BJ (cell line): ENCODE data around the gene OXTR. TPM values are rescaled to one million over a fixed set of nuclear protein-coding genes. Genes with fewer than 3 reads are reported as not detected.
A peak's percentile ranks its signal among the peaks of the same experiment; 100 is the strongest.

Source experiments
- CTCF ChIA-PET: fragments of 350-600 bp; formaldehyde crosslinking; extraction: SDS; loops from one replicate; lab custom pipeline; 2021; ENCODE audit warnings: antibody characterized with exemption, inconsistent platforms; lab: Yijun Ruan, JAX
- POLR2A ChIA-PET: fragments of 300-600 bp; sonication (Branson Sonifier 250); formaldehyde crosslinking; extraction: SDS; loops from one replicate; lab custom pipeline; 2021; ENCODE audit warnings: antibody characterized with exemption; lab: Charles Lee
- DNase-seq: peaks from one replicate; pipeline ENCODE4 v3.0.0-alpha.2; 2011; ENCODE audit warnings: low read depth
- H3K27me3 ChIP-seq: 2 replicates; pipeline ENCODE4 v1.6.0; 2011; ENCODE audit warnings: low read length; ENCODE audit not compliant: control insufficient read depth, insufficient read depth
- H3K36me3 ChIP-seq: 2 replicates; pipeline ENCODE4 v1.5.1; 2011; ENCODE audit warnings: low read length; ENCODE audit not compliant: control insufficient read depth, insufficient read depth
- H3K4me3 ChIP-seq: 2 replicates; pipeline ENCODE4 v1.5.1; 2011; ENCODE audit warnings: low read depth, mild to moderate bottlenecking, control low read depth, low read length
- polyA plus RNA-seq: library from polyadenylated mRNA; depleted of rRNA; stranded (reverse); fragments of >200 nt; gene quantifications from 2 replicates; pipeline ENCODE4 v1.2.3, GENCODE V29; 2011
- TF ChIP-seq, protein P1 (sequence below): IDR thresholded peaks from 2 replicates; pipeline ENCODE4 v1.5.1; 2011; ENCODE audit warnings: low read depth, mild to moderate bottlenecking, control low read depth, inconsistent platforms, low read length, moderate library complexity; ENCODE audit not compliant: insufficient read depth

Gene OXTR
- polyA plus RNA-seq, 1 experiment, result 195 TPM

GRCh38 chr3:8759038-8759707 lies 10.2 kb downstream of the OXTR start:
- peaks cover 28% of the 10 kb centered on the region for H3K36me3 ChIP-seq
- DNase-seq, result no peak
- ChIA-PET POLR2A (interaction anchor here (0.5 to 1.4 kb wide), 2 partner anchors 71 to 129 kb away, joined by 6 to 7 read pairs; no protein-coding TSS in a partner anchor), CTCF (interaction anchor here (1.1 kb wide), 1 partner anchor 10 kb away, joined by 4 read pairs; the partner anchor contains the start of gene OXTR)
- no peaks in the 10 kb centered on the region for H3K27me3 ChIP-seq
- TF ChIP-seq, protein P1, sequence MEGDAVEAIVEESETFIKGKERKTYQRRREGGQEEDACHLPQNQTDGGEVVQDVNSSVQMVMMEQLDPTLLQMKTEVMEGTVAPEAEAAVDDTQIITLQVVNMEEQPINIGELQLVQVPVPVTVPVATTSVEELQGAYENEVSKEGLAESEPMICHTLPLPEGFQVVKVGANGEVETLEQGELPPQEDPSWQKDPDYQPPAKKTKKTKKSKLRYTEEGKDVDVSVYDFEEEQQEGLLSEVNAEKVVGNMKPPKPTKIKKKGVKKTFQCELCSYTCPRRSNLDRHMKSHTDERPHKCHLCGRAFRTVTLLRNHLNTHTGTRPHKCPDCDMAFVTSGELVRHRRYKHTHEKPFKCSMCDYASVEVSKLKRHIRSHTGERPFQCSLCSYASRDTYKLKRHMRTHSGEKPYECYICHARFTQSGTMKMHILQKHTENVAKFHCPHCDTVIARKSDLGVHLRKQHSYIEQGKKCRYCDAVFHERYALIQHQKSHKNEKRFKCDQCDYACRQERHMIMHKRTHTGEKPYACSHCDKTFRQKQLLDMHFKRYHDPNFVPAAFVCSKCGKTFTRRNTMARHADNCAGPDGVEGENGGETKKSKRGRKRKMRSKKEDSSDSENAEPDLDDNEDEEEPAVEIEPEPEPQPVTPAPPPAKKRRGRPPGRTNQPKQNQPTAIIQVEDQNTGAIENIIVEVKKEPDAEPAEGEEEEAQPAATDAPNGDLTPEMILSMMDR, result no peak
- no peak overlapping the region for H3K4me3 ChIP-seq

GRCh38 chr3:8757551-8758518 lies 11.6 kb downstream of the OXTR start:
- DNase-seq, result peak; percentile 87
- CTCF ChIA-PET, result interaction anchor here (0.9 to 1.0 kb wide), 2 partner anchors 12 to 151 kb away, joined by 3 to 4 read pairs; partner anchors contain the start of gene OXTR
- no peaks in the 10 kb centered on the region for H3K27me3 ChIP-seq
- no peak overlapping the region for H3K4me3 ChIP-seq
- peaks cover 27% of the 10 kb centered on the region for H3K36me3 ChIP-seq
- POLR2A ChIA-PET, result interaction anchor here (0.7 to 1.4 kb wide), 2 partner anchors 9 to 131 kb away, joined by 7 read pairs; no protein-coding TSS in a partner anchor
- TF ChIP-seq, protein P1, result peak; percentile 36

DNA sequence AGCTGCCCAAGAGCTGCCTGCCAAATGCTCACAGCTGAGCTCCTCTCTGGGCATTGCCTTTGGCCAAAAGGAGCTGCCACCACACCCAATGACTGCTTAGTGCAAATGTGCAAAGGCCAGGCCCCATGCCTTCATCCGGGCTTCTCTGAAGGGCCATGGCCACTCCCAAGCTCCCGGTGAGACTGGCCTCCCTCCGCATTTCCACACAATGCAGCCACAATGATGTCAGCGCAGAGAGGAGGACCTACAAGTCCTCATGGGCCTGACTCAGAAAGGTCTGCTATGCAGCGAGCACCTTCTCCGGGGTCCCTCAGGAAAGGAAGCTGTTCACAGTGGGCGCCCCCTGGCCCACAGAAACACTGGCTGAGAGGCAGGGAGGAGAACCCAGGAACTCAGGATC lies 12.7 kb downstream of the OXTR start:
- Histone ChIP-seq H3K4me3 (no peak overlapping the region), H3K27me3 (no peaks in the 10 kb centered on the region), H3K36me3 (peaks cover 27% of the 10 kb centered on the region)
- ChIA-PET POLR2A (no interaction called here), CTCF (interaction anchor here (1.2 kb wide), 2 partner anchors 9 to 14 kb away, joined by 3 to 4 read pairs; no protein-coding TSS in a partner anchor)
- DNase-seq, result no peak
- TF ChIP-seq, protein P1, result no peak

- TF ChIP-seq, protein P1, result peak; percentile 47
- ChIA-PET CTCF (interaction anchor here (0.5 to 1.2 kb wide), 6 partner anchors 10 to 95 kb away, joined by 3 to 5 read pairs (median 4); no protein-coding TSS in a partner anchor), POLR2A (no interaction called here)
- no peak for DNase-seq
- peaks cover 22% of the 10 kb centered on the region for H3K36me3 ChIP-seq
- no peaks in the 10 kb centered on the region for H3K27me3 ChIP-seq
- no peak overlapping the region for H3K4me3 ChIP-seq
Observed at GRCh38 chr3:8755564-8756237, 13.7 kb downstream of the OXTR start.
